GM18508 (cell line): ENCODE data around the gene TMEM185B.
A peak's percentile ranks its signal among the peaks of the same experiment; 100 is the strongest.

Source experiments
- ATAC-seq: cut with Tn5 transposase; IDR thresholded peaks from one replicate; pipeline ENCODE4 v1.9.1; 2021; ENCODE audit warnings: moderate number of reproducible peaks; ENCODE audit not compliant: insufficient read depth, unreplicated experiment

Gene TMEM185B

GRCh38 chr2:120252225-120253020 is 29.2 kb upstream of the TMEM185B start, which contains the start of gene RALB:
TSS of gene RALB (plus strand) at chr2:120252852. CDS start at chr2:120278665, 25,813 bp downstream.
- peak; percentile 82 for ATAC-seq

GRCh38 chr2:120251880-120252224 is 28.7 kb upstream of the TMEM185B start:
- no peak for ATAC-seq

GRCh38 chr2:120251078-120251477 is 27.9 kb upstream of the TMEM185B start:
- no peak for ATAC-seq

- no peak for ATAC-seq
These were observed 27.4 kb upstream of the TMEM185B start for GRCh38 chr2:120250640-120251039.

GRCh38 chr2:120247851-120248250 is 24.7 kb upstream of the TMEM185B start:
- ATAC-seq = no peak

- ATAC-seq = no peak
These were observed 23.5 kb upstream of the TMEM185B start for GRCh38 chr2:120246546-120247300.

GRCh38 chr2:120245520-120246332 is 22.5 kb upstream of the TMEM185B start:
- no peak for ATAC-seq

- ATAC-seq = no peak
These were observed 21.7 kb upstream of the TMEM185B start for GRCh38 chr2:120244656-120245519.

GRCh38 chr2:120243875-120244553 is 20.8 kb upstream of the TMEM185B start:
- no peak for ATAC-seq

- no peak for ATAC-seq
These were observed 20.0 kb upstream of the TMEM185B start for GRCh38 chr2:120243211-120243610.

- ATAC-seq = no peak
These were observed 18.5 kb upstream of the TMEM185B start for GRCh38 chr2:120241684-120242083.

GRCh38 chr2:120240901-120241429 is 17.8 kb upstream of the TMEM185B start:
- no peak for ATAC-seq

- no peak for ATAC-seq
These were observed 16.5 kb upstream of the TMEM185B start for GRCh38 chr2:120239488-120240287.

GRCh38 chr2:120238728-120239487 is 15.7 kb upstream of the TMEM185B start:
- no peak for ATAC-seq

- ATAC-seq = no peak
These were observed 14.3 kb upstream of the TMEM185B start for GRCh38 chr2:120237491-120237902.

GRCh38 chr2:120236791-120237190 is 13.6 kb upstream of the TMEM185B start:
- ATAC-seq = no peak

GRCh38 chr2:120236316-120236715 is 13.1 kb upstream of the TMEM185B start:
- ATAC-seq = no peak
